ENCODE results near the gene NFIB.

Gene NFIB

GRCh38 chr9:14157191-14157590, 156.8 kb downstream of the NFIB start:
- no peak for TF ChIP-seq CTCF (IDR thresholded peaks at IDR 0.05; ENCODE audit: unreplicated experiment in 3 of 3)
- Mint-ChIP-seq H3K4me1 (peaks cover 68% of the 10 kb centered on the region), H3K4me3 (no peak overlapping the region), H3K9me3 (no peaks in the 10 kb centered on the region), H3K27ac (no peak overlapping the region), H3K27me3 (ENCODE audit: low read depth) (no peaks in the 10 kb centered on the region), H3K36me3 (ENCODE audit: low read depth) (peaks cover 26% of the 10 kb centered on the region)

GRCh38 chr9:14156046-14156445, 157.9 kb downstream of the NFIB start:
- peaks cover 78% of the 10 kb centered on the region for H3K4me1 Mint-ChIP-seq
- TF ChIP-seq CTCF (IDR thresholded peaks at IDR 0.05; ENCODE audit: unreplicated experiment in 3 of 3): no peak
- H3K27ac Mint-ChIP-seq: peak overlapping the region in 1 of 3 experiments; percentile 52
- no peaks in the 10 kb centered on the region for H3K27me3 Mint-ChIP-seq (ENCODE audit: low read depth)
- peaks cover 28% of the 10 kb centered on the region for H3K36me3 Mint-ChIP-seq (ENCODE audit: low read depth)
- H3K9me3 Mint-ChIP-seq: no peaks in the 10 kb centered on the region
- no peak overlapping the region for H3K4me3 Mint-ChIP-seq

DNA sequence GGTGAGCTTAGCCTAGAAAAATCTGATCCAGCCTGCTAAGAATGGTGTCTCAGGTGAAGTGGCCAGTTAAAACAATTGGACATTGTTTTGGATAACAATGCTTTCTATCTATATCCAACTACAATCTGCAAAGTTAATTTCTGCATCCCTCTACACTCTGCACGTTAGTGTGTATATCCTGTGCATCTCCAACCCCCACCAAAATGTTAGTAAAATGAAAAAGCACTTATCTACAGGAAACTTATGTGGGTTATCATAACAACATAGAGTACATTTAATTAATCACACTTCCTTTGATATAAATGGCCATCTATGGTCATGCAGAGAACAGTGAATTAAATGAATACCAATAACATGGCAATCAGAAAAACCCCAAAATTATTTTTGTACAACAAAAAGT, 158.7 kb downstream of the NFIB start:
- peak overlapping the region in 1 of 3 experiments; percentile 15 for H3K27ac Mint-ChIP-seq
- peaks cover 77% of the 10 kb centered on the region for H3K4me1 Mint-ChIP-seq
- no peak overlapping the region for H3K4me3 Mint-ChIP-seq
- H3K36me3 Mint-ChIP-seq (ENCODE audit: low read depth): peaks cover 33% of the 10 kb centered on the region
- TF ChIP-seq CTCF (IDR thresholded peaks at IDR 0.05; ENCODE audit: unreplicated experiment in 3 of 3): no peak
- H3K27me3 Mint-ChIP-seq (ENCODE audit: low read depth): no peaks in the 10 kb centered on the region
- no peaks in the 10 kb centered on the region for H3K9me3 Mint-ChIP-seq

DNA sequence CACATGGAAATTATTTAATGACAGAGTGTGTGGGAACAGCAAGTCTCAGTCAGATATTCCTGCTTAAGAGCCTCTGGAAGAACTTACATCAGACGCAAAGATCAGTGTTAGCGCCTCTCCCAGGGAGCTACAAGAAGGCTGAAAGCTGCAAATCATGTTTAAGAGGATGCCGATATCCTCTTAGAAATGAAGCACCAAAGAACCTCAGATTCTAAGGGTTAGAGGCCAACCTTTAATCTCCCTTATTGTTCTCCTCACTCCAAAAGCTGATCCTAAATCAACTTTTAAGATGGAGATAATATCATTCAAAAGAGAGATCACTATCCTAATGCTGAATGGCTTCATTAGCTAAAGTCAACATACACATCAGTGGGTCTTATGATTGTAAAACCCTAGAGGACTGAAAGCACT, 160.6 kb downstream of the NFIB start:
- peaks cover 68% of the 10 kb centered on the region for H3K4me1 Mint-ChIP-seq
- H3K4me3 Mint-ChIP-seq: no peak overlapping the region

DNA sequence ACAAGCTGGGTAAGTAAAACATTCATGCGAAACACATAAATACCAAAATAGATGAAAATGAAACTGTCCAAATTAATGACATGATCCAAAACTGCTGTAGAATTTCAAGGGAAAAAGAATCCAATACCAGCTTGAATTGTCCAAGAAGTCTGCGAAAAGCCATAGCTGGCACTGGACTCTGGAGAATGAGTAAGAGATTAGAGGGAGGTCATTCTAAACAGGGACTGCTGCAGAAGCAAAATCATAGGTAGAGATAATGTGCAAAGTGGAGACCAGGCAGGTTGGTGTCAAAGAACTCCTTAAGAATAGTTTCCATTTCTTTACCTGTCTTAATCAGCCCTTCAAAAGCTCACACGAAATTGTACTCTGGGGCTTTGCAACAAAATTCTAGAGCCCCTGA, 162.5 kb downstream of the NFIB start:
- peaks cover 59% of the 10 kb centered on the region for H3K4me1 Mint-ChIP-seq
- peak overlapping the region in 2 of 3 experiments; percentile 63 to 87 for H3K27ac Mint-ChIP-seq
- no peaks in the 10 kb centered on the region for H3K9me3 Mint-ChIP-seq
- H3K36me3 Mint-ChIP-seq (ENCODE audit: low read depth): peaks cover 43% of the 10 kb centered on the region
- H3K27me3 Mint-ChIP-seq (ENCODE audit: low read depth): no peaks in the 10 kb centered on the region
- TF ChIP-seq CTCF (IDR thresholded peaks at IDR 0.05; ENCODE audit: unreplicated experiment in 3 of 3): no peak
- H3K4me3 Mint-ChIP-seq: no peak overlapping the region

More for the DNA sequence above, 160.6 kb downstream of the NFIB start:
- Mint-ChIP-seq H3K9me3 (no peaks in the 10 kb centered on the region), H3K36me3 (ENCODE audit: low read depth) (peaks cover 43% of the 10 kb centered on the region), H3K27me3 (ENCODE audit: low read depth) (no peaks in the 10 kb centered on the region), H3K27ac (peak overlapping the region; percentile 46 to 87 (median 63))
- TF ChIP-seq CTCF (IDR thresholded peaks at IDR 0.05; ENCODE audit: unreplicated experiment in 3 of 3): no peak

DNA sequence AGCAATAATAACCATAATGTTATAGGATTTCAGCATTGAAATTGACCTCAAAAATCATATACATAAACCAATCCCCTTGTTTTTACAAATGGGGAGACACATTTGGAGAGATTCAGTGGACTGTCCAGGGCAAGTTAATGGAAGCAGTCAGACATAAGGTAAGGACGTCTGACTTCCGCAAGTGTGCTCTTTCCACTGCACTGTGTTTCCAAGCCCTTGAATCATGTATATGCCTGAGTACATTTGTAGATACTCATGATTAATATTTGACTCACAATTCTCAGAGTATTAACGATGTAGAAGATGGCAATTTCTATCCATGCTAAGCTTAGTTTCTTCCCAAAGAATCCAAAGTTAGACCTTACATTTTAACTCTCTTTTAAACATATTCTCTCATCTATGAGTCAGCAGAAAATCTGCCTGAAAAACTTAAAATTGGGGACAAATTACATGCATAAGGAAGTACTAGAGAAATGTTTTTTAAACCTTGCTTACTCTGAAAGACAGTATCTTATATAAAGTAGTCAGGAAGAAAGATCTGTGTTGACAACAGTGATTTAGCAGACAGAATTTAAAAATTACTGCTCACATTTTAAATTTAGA, 165.3 kb downstream of the NFIB start:
- H3K27ac Mint-ChIP-seq: peak overlapping the region; percentile 3 to 61 (median 22)
- peaks cover 55% of the 10 kb centered on the region for H3K36me3 Mint-ChIP-seq (ENCODE audit: low read depth)
- no peaks in the 10 kb centered on the region for H3K27me3 Mint-ChIP-seq (ENCODE audit: low read depth)
- H3K4me3 Mint-ChIP-seq: no peak overlapping the region
- H3K9me3 Mint-ChIP-seq: no peaks in the 10 kb centered on the region
- peaks cover 43% of the 10 kb centered on the region for H3K4me1 Mint-ChIP-seq
- TF ChIP-seq CTCF (IDR thresholded peaks at IDR 0.05; ENCODE audit: unreplicated experiment in 3 of 3): no peak
